ENCODE measurements around the gene C10orf88. TPM values are rescaled to one million over a fixed set of nuclear protein-coding genes. Genes with fewer than 3 reads are reported as not detected.
A peak's percentile ranks its signal among the peaks of the same experiment; 100 is the strongest.
"Not testable (repeated sequence)": the region's sequence is repeated elsewhere in the genome, so short reads cannot be mapped to it uniquely, and the experiment has no call there.

C10orf88 gene
- total RNA-seq, 1 experiment from 2014 or later = 13.5 TPM

DNA sequence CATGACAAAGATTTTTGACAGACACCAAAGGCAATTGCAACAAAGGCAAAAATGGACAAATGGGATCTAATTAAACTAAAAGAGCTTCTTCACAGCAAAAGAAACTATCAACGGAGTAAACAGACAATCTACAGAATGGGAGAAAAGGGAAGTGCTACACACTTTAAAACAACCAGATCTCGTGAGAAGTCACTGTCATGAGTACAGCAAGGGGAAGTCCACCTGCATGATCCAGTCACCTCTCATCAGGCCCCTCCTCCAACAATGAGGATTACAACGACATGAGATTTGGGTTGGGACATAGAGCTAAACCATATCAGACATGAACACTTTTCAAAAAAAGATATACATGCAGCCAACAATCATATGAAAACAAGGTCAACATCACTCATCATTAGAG, 14.7 kb upstream of the C10orf88 start:
- no peak for DNase-seq (ENCODE audit: extremely low read depth, low read depth)

GRCh38 chr10:122966879-122967278, 12.9 kb upstream of the C10orf88 start:
- no peak for DNase-seq (ENCODE audit: extremely low read depth, low read depth)

DNA sequence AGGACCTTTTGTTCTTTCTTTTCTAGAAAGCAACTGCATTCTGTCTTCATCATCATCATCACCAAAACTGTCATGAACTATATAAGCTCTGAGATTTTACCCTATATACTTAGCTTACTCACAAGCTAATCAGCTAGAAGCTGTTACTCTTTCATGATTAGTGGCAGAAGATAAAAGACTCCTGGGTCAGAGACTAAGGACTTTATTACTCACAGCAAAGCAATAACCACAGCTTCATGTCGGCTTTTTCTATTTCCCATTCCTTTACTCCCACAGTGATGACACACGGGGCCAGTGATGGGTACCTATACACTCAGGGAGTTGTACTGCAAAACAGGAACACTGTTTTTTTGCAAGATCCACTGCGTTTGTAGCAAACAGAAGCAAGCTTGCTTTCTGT, 8.4 kb upstream of the C10orf88 start:
- DNase-seq (ENCODE audit: extremely low read depth, low read depth) = no peak

GRCh38 chr10:122957474-122957873, 3.4 kb upstream of the C10orf88 start:
- DNase-seq (ENCODE audit: extremely low read depth, low read depth) = no peak

GRCh38 chr10:122955892-122956291, 1.9 kb upstream of the C10orf88 start:
- no peak for DNase-seq (ENCODE audit: extremely low read depth, low read depth)

- no peak for DNase-seq (ENCODE audit: extremely low read depth, low read depth)
These were observed 664 bp upstream of the C10orf88 start for GRCh38 chr10:122954731-122955050.

DNA sequence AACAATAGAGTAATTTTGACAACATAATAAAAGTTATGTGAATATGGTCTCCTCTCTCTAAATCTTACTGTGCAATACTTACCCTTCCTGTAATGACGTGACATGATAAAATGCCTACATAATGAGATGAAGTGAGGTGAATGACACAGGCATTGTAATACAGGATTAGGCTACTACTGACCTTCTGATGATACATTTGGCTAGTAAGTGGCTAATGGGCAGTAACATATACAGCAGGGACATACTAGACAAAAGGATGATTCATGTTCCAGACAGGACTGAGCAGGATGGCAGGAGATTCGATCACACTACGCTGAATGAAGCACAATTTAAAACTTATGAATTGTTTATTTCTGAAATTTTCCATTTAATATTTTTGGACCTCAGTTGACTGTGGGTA, 4.7 kb downstream of the C10orf88 start:
- DNase-seq (ENCODE audit: extremely low read depth, low read depth) = no peak

- DNase-seq (ENCODE audit: extremely low read depth, low read depth) = no peak
These were observed 14.0 kb downstream of the C10orf88 start for GRCh38 chr10:122939856-122940543.

GRCh38 chr10:122939133-122939855, 14.7 kb downstream of the C10orf88 start:
- DNase-seq (ENCODE audit: extremely low read depth, low read depth) = no peak

- no peak for DNase-seq (ENCODE audit: extremely low read depth, low read depth)
These were observed 22.7 kb downstream of the C10orf88 start for GRCh38 chr10:122931088-122931906.

DNA sequence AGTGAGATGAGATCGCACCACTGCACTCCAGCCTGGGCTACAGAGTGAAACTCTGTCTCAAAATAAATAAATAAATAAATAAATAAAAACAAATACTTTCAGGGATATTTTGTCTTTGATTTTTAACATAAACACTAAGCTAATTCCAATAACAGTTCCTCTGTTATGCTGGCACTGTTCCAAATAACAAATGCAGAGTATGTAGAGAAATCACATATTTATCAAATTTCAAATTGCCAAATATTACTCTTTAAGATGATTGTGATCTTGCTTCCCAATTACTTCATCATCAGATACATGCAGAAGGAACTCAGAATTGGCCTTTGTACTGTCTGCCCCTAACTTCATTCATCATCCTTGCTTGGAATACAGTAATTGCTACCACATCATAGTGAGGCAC, 23.9 kb downstream of the C10orf88 start:
- DNase-seq (ENCODE audit: extremely low read depth, low read depth) = no peak

GRCh38 chr10:122915700-122916099, 38.3 kb downstream of the C10orf88 start:
- DNase-seq (ENCODE audit: extremely low read depth, low read depth) = no peak

DNA sequence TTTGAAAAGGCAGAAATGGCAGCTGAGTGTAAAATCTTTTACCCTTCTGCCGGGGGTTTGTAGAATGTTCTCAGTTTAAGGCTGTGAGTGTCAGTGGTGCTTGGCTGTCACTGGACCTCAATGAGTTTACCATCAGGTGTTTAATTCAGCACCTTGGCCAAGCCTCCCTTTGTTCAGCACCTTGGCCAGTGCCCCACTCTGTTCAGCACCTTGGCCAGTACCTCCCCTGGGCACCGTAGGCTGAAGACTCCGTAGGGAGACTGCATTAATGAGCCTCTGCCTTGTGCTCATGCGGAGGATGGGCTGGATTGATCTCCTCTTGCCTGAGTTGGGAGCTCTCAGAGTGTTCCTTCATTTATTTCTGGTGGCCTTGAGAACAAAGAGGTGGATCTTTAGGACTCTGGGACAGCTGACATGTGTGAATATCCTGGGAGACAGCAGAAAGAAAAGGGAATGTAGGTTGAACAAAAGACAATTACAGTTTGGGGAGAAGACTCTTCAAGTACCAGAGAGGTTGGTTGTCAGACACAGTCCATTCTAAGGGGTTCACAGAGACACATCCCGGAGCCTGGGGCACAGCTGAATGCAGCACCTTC, 42.0 kb downstream of the C10orf88 start:
- DNase-seq (ENCODE audit: extremely low read depth, low read depth) = peak; percentile 46

- DNase-seq (ENCODE audit: extremely low read depth, low read depth) = no peak
These were observed 43.7 kb downstream of the C10orf88 start, which contains the start of gene FAM24A for GRCh38 chr10:122910310-122910709. Gene FAM24A, plus strand, starts transcription at chr10:122910610. Its CDS starts 1,025 bp downstream, at chr10:122911635.

GRCh38 chr10:122903861-122904260, 50.2 kb downstream of the C10orf88 start:
- DNase-seq (ENCODE audit: extremely low read depth, low read depth) = not testable (repeated sequence)

- no peak for DNase-seq (ENCODE audit: extremely low read depth, low read depth)
These were observed 59.6 kb downstream of the C10orf88 start for GRCh38 chr10:122894261-122894944.

DNA sequence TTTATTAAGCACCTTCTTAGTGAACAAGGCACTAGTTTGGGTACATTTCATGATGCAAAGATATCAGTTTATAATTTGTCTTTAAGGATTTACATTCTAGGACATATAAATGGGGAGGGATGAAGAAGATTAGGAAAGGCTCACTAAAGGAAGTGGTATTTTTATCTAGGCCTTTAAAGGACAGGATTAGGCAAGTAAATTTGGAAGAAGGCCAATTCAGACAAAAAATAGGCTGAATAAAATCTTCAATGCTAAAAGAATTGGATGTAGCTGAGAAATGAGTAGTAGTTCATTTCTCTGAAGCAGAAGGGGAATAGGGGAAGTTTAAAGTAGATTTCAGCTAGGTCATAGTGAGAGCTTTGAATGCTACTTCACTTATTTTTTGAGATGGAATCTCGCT, 69.9 kb downstream of the C10orf88 start:
- no peak for DNase-seq (ENCODE audit: extremely low read depth, low read depth)

DNA sequence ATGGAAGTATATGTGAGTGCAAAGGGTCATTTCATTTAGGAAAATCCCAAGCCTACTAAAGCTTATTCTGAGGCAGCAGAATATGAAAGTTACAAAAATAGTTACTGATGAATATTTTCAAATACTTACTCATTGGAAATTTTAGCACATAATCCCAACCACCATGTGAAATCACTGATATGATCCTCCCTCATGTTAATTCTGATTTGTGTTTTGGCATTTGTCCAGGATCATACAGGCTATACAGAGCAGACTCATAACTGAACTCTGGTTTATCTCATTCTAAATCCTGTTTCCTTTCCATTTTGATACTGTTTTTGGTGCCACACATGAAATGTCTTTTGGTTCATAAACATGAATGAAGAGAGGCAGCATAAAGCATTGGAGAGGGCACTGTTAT, 71.3 kb downstream of the C10orf88 start:
- DNase-seq (ENCODE audit: extremely low read depth, low read depth) = no peak
